NCI-H510A (cell line): ENCODE data around the gene CNTRL.

ENCODE experiments used
- DNase-seq: peaks from one replicate; lab custom pipeline; 2025; lab: John Stamatoyannopoulos, UW

CNTRL gene

DNA sequence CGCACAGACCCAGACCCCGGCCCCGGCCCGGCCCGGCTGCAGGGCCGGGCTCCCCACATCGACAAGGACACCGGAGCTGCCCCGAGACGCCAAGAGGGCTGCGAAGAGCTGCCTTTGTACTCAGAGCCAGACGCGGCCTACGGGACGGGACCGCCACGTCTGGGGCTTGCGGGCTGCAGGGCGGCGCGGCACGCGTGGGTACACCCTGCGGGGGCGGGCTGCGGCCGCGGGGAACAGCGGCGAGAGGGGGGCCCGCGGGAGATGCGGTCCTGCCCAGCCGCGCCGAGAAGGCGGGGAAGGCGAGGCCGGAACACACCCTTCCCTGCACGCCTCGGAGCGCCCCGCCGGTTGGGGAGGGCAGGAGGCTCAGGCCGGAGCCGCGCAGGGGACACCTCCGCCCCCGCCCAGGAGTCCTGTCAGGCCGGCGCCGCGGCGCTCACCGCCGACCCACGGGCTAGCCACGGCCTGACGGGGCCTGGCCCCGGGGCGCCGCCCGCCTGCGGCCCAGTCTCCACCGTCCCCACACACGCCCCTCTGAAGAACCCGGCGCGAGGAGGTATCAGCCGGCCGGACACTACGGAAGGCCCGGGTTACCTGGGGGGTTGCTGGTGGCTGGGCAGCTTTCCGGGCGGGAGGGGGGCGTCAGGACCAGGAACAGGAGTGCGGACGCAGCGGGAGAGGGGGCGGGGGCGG lies 126.4 kb downstream of the CNTRL start:
- peak; percentile 31 for DNase-seq

DNA sequence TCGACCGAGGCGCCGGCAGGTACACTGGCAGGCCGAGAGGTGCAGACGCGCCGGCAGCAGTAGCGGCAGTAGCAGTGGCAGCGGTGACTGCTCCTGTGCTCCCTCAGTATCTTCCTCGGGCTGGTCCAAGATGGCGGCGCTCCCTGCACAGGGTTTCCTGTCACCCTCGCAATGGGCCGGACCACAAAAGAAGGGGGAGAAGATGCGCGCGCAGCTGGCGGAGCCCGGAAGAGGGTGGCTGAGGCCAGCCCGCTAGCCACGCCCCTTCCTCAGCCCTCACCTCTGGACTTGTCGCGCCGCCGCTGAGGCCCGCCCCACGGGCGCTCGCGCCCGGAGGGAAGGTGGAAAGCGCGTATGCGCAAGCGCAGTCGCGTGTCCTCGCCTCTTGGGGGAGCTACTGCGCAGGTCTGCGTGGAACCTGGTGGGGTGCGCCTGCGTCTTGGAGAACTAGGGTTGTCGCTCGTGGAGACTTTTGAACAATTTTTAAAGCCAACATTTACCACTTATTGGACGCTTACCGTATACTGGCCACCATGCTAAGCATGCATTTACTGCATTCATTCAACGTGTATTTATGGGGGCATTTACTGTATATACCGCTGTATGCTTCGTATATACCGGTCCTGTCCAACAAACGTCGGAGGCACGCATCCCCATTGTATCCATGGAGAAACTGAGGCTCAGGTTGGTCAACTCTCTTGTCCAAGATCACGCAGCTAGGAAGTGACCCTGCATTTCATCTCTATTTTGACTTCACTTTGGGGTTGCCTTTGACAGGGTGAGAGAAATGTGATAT lies 127.2 kb downstream of the CNTRL start, which contains the start of gene RAB14:
Gene RAB14, minus strand, starts transcription at position 132 of the 796 bp plus-strand sequence. CDS start 8,457 bp downstream, outside the sequence.
- DNase-seq = peak; percentile 97

DNA sequence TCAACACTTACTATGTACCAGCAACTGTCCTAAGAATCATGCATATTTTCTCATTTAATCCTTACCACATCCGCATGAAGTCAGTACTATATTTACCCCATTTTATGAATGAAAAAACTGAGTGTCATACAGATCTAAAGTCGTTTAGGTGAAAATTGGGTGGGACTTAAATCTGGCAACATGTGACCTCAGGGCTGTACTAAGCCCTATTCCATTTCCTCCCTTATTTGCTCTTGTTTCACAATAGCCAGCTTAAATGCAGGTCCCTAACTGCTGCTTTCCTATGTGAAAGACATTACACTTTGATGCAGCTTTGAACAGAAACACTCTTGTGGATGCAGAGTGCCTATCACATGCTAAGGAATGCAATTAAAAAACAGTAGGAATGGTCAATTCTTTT lies 129.4 kb downstream of the CNTRL start:
- no peak for DNase-seq

DNA sequence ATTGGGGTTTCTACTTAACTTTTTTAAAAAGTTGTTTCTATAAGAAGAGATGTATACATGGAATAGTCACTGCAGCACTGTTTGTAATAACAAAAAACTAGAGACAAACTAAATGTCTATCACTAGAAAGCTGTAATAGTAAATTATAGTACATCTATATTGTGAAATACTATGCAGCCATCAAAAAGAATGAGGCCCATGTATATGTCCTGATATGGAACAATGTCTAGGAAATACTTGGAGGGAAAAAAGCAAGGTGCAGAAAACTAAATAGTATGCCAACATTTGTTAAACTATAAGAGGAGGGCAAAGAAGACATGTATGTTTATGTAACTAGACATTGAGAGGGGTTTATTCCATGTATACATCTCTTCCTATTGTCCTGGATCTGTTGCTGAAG lies 129.9 kb downstream of the CNTRL start:
- DNase-seq = no peak

DNA sequence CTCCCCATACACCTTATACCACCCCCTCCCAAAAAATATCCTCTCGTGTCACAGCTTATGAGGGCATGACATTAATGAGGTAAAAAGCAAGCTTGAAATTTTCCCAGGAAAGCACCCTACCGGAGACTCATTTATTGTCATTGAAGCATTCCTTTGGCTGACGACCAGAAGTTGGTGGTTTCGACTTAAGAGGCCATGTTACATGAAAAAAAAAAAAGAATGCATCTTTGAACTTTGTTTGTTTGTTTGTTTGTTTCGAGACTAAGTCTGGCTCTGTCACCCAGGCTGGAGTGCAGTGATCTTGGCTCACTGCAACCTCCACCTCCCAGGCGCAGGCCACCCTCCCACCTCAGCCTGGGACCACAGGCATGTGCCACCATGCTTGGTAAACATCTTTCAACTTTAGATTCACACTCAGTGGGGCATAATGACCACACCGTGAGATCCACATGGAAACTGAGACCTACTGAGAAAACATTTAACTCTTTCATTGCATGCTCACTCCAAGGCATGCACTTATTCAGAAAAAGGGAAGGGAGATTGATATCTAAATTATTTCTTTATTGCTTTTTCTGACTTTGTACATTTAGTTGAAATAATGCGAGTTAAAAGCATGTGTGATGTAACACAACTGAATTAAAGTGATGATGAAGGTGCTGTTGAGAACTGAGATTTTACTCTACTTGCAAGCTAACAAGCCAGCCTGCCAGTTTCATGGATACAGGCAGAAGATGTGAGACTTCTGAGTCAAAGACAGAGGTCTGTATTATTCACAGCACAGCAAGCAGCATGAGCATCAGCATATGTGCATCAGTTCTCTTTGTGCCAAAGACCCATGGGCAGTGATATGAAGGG lies 132.0 kb downstream of the CNTRL start:
- no peak for DNase-seq

DNA sequence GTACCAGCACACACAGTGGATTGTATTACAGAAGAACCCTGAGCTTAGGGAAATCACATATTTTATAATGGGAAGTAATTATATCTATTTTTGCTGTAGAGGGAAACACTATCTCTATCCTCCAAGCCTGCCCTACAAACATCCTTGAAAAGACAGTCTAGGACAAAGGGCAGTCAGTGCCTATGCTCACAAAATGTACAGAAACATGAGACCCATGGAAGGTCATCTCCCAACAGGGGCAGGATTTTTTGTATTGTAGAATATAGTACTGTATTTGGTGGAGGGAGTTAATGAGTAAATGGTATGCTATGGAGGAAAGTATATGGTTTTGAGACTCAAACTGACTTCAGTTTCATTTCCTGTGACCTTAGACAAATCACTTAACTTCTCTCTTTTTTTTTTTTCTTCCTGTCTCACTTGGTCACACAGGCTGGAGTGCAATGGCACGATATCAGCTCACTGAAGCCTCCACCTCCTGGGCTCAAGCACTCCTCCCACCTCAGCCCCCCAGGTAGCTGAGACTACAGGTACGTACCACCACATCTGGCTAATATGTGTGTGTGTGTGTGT lies 132.7 kb downstream of the CNTRL start:
- DNase-seq = no peak

DNA sequence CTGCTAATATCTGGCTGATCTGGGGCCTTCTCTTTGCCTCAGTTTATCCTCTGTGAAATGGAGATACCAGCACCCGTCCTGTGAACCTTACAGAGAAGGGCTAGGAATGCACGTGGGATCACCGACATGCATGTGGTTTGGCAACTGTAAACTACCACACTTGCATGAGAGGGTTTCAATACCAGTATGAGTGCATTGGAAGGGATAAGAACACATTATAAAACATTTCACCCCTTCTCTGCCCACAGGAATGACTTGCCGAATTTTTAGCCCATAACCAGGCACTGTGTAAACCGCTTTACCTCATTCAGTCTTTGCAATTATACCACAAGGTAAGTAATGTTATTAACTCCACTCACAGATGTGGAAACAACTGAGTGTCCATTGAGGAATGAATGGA lies 135.8 kb downstream of the CNTRL start:
- no peak for DNase-seq

DNA sequence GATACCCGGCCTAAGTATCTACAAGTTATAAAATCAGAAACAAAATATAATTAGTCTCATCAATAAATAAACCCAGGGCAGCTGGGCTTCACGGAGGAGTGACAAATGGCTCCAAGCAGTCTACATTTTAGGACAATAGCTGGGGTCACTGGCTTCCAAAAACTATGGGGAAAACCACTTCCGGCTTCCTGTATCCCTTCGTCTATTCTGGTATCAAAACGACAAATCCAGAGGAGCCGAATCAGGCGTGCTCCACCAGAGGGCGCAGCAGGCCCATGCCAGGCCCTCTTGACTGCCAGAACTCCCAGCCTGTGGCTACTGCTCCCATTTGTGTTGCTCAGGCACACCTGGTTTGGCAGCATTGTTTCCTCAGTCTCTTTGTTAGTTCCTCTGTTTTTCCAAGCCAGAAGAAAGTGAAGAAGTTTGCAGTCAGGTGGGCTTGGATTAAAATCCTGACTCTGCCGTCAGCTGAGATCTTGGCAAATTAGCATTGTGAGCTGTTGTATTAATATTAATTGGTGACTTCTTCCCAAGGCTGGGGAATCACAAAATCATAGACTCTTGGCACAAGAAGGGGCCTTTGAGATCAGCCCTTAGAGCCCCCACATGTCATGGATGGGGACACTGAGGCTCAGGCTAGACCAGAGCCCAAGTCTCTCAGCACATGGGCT lies 138.5 kb downstream of the CNTRL start:
- peak; percentile 61 for DNase-seq

DNA sequence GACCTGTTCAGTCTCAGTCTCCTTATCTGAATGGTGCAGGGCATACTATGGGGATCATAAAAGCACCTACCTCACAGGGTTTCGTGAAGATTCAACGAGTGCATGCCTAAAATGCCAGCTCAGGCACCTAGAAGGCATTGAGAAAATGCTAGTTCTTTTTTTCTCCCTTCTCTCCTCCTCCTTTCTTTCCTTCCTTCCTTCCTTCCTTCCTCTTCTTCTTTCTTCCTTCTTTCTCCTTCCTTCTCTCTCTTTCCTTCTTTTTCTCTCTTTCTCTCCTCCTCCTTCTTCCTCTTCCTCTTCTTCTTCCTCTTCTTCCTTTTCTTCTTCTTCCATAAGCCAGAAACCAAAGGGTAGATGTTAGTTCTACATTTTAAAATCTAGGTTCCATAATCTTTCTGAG lies 139.2 kb downstream of the CNTRL start:
- no peak for DNase-seq

DNA sequence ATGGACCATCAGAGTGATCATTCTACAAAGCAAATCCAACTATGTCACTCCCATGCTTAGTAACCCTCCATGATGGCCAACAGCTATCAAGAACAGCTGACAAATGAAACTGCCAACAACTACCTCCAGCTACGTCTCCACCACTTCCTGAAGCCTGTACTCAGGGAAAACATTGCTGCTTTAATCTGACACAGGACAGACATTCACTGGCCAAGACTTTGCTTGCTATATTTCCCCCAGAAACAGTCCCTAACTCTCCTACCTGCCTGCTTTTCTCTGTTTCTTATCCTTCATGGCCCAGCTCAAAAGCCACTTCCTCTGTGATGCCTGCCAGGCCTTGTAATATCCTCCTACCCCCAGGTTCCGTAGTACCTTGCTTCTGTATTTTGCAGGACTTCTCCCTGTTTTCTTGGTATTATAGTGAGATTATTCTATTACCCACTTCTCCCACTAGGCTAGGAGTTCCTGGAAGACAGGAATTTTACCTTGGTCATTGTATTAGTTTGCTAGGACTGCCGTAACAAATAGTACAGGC lies 141.6 kb downstream of the CNTRL start:
- no peak for DNase-seq

DNA sequence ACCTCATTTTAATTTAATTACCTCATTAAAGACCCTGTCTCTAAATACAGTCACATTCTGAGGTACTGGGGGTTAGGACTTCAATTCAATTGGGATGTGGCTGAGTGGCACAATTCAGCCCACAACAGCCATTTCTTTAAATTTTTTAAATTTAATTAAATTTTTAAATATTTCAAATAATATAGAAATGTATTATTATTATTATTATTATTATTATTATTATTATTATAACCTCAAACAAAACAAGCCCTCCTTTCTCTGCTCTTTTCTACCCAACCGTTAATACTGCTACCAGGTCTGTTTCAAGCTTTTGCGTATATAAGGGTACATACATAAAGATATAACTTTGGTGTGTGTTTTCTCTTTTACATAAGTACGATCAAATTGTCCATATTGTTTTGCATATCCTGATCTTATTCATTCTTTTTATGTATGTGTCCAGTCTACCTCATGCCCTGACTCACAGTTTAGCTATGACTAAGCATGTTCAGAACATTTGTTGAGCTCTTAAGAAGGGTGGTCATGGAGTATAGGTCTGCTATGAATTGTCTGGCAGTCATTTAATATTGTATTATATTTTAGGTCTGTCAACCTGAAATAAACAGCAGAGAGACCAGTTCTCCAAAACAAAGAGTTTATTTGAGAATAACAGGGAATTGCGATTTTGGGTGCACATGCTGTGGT lies 143.0 kb downstream of the CNTRL start:
- no peak for DNase-seq

DNA sequence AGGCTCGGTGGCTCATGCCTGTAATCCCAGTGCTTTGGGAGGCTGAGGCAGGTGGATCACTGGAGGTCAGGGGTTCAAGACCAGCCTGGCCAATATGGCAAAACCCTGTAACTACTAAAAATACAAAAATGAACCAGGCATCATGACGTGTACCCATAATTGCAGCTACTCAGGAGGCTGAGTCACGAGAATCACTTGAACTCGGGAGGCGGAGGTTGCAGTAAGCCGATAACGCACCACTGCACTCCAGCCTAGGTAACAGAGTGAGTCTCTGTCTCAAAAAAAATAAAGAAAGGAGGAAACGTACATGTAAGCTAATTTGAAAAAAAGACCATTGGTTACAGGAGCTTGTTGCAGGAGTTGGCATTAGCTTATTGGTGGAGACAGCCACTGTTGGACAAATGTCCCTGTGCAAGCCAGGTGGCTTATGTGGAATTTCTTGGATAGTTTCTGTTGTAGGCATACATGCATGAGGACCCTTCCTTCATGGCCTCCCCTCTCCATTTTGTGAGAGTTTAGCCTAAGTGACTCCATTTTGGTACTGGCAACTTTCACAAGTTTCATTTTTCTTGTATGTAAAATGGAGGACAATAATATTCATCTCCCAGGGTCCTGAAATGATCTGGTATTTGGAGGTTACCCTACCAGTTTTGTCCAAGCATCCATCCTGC lies 143.7 kb downstream of the CNTRL start:
- DNase-seq = no peak

DNA sequence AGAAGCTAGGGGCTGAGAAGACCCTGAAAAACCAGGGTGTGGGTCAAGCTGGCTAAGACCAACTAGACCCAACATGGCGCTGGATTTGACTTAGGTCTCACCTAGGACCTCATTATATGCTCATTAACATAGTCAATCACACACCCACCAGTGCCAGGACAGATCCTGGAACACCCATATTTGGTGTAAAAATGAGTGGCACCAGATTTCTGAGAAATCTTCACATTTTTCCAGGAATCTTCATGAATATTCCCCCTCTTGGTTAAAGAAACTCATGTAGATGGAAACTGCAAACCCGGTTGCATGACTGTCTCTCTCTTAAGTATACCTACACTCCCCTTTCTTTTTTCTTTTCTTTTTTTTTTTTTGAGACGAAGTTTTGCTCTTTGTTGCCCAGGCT lies 144.8 kb downstream of the CNTRL start:
- no peak for DNase-seq

DNA sequence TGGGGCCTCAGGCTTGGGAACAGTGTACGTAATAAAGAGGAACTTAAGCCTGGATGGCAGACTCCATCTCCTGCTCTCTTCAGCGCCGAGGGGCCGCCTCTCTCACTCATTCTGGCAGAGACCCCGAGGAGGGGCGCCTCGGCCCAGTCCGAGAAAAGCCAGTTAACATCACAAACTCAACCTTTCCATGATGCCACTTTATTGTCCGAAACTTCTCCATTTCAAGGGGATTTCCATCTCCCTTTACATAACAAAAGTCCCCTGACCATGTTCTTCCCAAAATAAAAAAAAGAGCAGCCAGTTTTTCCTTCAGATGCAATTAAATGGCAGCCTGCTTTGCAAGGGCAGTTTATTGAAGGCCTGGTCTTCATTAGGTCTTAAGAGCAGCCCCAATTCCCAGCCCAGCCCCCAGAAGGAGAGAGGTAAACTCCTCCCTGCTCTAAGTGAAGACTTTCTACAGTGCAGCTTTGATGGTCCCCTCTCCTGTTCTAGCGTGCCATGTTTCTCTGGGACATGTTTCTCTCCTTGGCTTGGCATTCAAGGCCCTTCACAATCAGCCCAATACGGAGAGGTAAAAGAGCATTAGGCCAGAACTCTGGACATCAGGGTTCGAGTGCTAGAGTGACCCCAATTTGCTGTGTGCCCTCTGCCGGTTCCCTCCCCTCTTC lies 146.4 kb downstream of the CNTRL start:
- no peak for DNase-seq

DNA sequence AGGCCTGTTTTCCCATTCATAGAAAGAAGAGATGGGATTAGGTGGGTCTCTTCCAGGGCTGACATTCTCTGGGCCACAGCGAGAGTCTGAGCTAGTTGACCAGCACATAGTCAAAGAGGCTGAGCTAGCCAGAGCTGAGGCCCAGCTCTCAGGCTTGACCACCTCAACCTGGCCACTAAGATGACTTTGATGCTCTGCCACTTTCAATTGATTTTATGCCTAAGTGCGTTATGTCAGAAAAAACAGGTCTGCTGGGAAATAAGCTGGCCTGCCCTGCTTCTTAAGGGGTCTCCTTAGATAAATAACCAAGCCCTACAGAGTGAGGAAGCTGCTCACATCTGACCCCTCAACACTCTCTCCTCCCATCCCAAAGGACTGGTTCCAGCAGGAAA lies 146.9 kb downstream of the CNTRL start:
- no peak for DNase-seq

DNA sequence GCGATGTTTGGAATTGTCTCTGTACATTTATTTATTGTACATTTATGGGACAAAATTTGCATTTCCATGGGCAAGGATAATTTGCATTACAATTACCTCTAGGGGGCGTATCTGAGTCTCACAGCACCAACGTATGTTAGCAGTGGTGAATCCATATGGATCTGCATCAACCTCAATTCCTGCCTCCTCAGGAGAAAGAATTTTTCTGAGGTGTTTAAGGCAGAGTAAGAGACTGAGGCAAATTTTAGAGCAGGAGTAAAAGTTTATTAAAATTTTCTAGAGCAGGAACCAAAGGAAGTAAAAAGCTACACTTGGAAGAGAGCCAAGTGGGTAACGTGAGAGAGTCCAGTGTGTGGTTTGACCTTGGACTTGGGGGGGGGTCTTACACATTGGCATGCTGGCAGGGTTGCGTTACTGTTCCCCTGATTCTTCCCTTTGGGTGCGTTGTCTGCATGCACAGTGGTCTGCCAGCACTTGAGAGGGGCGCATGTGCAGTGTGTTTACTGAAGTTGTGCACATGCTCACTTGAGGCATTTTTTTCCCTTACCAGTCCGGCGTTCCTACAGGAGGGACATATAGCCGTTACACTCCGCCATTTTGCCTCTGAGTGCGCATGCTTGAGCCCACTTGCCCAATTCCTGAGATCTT lies 147.9 kb downstream of the CNTRL start:
- no peak for DNase-seq

DNA sequence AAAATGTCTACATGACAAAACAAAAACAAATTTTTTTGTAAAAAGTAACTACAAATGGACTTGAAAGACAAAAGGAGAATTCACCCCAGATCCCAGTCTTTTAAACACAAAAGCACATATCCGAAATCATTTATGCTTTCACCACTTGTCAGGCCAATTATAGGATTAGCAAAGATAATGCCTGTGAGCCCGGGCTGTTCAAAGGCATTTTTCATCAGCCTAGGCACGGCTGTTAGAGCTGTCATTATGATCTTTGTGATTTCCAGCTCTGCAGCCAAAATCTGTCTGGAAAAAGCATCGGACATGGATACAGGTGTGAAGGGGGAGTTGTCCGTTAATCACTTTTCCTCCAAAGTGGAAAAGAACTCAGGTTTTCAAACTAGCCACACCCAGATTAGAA lies 150.5 kb downstream of the CNTRL start:
- no peak for DNase-seq

DNA sequence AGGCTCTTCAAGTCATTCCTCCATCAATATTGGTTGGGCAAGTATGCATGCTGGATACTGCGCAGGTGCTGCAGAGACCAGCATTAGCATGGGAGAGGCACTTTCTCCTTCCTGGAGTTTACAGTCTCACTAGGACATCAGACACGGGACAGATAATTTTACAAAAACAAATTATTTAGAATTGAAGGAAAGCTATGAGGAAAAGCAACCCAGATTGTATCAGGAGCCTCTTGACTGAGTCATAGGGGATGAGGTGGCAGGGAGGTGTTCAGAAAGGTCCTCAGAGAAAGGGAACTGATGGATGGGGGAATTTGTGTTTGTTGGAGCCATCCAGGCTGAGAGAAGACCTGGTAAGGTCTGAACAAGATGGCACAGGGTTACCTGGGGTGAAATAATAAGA lies 151.4 kb downstream of the CNTRL start:
- DNase-seq = no peak
